GM12865 (cell line): ENCODE results near the gene APOM.

Experiments
- DNase-seq: peaks from one replicate; pipeline ENCODE4 v3.0.0; 2010; ENCODE audit warnings: low read depth
- H3K4me3 ChIP-seq: 2 replicates; pipeline ENCODE4 v1.5.1; 2011; ENCODE audit warnings: mild to moderate bottlenecking, low read depth, low read length, control low read depth
- TF ChIP-seq, protein P1 (sequence below): IDR thresholded peaks from 2 replicates; pipeline ENCODE4 v1.5.1; 2011; ENCODE audit warnings: low read length, control low read depth, low read depth, inconsistent platforms; ENCODE audit not compliant: insufficient read depth; ENCODE audit errors: missing control alignments

Gene APOM

DNA sequence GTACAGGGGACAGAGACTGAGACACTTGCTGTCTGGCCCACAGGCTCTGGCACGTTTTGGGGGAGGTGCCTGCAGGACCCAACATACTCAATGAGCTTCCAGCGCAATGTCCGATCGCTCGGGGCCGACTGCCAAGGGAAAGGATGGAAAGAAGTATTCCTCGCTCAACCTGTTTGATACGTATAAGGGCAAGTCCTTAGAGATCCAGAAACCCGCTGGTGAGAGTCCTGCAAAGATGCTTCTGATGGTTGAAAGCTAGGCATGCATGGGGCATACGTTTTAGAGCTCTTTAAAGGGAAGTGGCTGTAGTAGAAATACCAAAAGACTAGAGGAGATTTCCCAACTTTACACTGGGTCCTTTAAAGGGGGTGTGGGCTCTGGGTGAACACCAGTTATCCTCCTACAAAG lies 33.0 kb upstream of the APOM start:
- TF ChIP-seq, protein P1, sequence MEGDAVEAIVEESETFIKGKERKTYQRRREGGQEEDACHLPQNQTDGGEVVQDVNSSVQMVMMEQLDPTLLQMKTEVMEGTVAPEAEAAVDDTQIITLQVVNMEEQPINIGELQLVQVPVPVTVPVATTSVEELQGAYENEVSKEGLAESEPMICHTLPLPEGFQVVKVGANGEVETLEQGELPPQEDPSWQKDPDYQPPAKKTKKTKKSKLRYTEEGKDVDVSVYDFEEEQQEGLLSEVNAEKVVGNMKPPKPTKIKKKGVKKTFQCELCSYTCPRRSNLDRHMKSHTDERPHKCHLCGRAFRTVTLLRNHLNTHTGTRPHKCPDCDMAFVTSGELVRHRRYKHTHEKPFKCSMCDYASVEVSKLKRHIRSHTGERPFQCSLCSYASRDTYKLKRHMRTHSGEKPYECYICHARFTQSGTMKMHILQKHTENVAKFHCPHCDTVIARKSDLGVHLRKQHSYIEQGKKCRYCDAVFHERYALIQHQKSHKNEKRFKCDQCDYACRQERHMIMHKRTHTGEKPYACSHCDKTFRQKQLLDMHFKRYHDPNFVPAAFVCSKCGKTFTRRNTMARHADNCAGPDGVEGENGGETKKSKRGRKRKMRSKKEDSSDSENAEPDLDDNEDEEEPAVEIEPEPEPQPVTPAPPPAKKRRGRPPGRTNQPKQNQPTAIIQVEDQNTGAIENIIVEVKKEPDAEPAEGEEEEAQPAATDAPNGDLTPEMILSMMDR, result no peak
- DNase-seq, result no peak
- H3K4me3 ChIP-seq, result no peak overlapping the region

DNA sequence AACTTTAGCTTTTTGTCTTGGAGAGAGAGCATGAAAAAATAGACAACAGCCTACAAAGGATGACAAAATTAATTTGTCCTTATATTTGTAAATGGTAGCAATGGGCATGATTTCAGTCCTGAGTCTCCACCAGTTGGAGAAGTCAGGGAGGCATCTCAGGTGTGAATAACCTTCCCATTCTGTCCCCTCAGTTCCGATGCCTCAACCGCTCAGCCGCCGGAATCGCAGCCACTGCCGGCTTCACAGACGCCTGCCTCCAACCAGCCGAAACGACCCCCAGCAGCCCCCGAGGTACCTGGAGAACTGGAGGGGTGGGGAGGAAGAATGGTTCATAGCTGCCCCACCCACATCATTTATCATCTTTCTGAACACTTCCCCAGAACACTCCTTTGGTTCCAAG lies 31.6 kb upstream of the APOM start:
- H3K4me3 ChIP-seq, result no peak overlapping the region
- DNase-seq, result no peak
- TF ChIP-seq, protein P1, result no peak

DNA sequence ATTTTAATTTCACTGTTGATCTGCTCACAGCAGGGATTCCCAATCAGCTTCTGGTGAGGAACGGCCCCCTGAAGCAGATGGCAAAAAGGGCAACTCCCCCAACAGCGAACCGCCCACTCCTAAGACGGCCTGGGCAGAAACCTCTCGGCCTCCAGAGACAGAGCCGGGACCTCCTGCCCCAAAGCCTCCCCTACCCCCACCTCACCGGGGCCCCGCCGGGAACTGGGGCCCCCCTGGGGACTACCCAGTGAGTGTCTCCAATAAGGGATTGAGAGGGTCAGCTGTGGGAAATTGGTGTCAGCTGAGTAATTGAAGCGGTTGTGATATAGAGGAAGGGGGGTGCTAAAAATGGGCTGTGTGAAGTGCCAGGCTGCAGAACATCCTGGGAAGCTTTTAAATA lies 28.7 kb upstream of the APOM start:
- no peak for DNase-seq
- TF ChIP-seq, protein P1, result no peak
- no peak overlapping the region for H3K4me3 ChIP-seq

DNA sequence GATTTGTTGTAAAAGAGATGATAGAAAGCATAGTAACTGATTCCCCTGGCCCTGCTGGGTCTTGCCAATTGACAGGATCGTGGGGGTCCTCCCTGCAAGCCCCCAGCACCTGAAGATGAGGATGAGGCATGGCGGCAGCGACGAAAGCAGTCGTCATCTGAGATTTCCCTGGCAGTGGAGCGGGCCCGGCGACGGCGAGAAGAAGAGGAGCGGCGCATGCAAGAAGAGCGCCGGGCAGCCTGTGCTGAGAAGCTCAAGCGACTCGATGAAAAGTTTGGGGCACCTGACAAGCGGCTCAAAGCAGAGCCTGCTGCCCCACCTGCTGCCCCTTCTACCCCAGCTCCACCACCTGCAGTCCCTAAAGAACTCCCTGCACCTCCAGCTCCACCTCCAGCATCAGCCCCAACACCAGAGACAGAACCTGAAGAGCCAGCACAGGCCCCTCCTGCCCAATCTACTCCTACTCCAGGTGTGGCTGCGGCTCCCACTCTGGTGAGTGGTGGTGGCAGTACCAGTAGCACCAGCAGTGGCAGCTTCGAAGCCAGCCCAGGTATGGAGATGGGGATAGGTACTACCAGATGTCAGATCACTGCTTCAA lies 27.9 kb upstream of the APOM start:
- no peak overlapping the region for H3K4me3 ChIP-seq
- no peak for DNase-seq
- TF ChIP-seq, protein P1, result no peak

DNA sequence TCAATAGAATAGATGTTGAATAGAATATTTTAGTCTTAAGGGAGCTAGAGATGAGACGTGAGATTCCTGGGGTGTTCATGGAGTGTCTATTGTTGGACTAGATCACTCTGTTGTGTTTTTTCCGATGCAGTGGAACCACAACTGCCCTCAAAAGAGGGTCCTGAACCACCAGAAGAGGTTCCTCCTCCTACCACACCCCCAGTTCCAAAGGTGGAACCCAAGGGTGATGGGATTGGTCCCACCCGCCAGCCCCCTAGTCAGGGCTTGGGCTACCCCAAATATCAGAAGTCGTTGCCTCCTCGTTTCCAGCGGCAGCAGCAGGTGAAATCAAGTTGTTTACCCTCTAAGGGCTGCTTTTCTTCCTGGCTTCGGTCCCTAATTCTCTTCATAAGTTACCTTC lies 26.7 kb upstream of the APOM start:
- H3K4me3 ChIP-seq, result no peak overlapping the region
- TF ChIP-seq, protein P1, result no peak
- DNase-seq, result no peak

DNA sequence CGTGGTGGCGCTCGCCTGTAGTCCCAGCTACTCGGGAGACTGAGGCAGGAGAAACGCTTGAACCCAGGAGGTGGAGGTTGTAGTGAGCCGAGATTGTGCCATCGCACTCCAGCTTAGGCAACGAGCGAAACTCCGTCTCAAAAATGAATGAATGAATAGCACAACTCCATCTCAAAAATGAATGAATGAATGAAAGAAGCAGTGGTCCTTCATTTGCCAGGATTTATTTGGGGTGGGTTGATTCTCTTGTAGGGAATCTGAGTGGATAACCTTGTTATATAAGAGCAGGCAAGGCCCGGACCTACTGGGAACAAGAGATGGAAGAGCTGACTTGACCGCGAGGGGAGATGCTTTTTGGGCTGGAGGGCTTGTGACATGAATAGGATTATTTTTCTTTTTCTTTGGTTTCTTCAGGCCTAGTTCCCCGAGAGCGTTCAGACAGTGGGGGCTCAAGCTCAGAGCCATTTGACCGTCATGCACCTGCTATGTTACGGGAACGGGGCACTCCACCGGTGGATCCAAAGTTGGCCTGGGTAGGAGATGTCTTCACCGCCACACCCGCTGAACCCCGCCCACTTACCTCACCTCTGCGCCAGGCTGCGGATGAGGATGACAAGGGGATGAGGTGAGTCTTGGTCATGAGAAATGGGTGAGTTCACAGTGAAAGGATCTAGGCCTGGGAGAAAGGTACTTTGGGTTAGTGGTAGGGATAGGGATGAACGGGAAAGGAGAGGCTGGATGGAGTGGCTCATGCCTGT lies 25.3 kb upstream of the APOM start:
- H3K4me3 ChIP-seq, result no peak overlapping the region
- DNase-seq, result no peak
- TF ChIP-seq, protein P1, result no peak
